ENCODE results near the gene SYNDIG1. TPM values are rescaled to one million over a fixed set of nuclear protein-coding genes. Genes with fewer than 3 reads are reported as not detected.

SYNDIG1 gene
- total RNA-seq, 2 experiments from 2014 or later: not detected

- no peaks in the 10 kb centered on the region for H3K36me3 Mint-ChIP-seq
- peaks cover 74% of the 10 kb centered on the region for H3K27me3 Mint-ChIP-seq
- CTCF ChIA-PET: no interaction called here
- H3K27ac Mint-ChIP-seq: no peak overlapping the region
- DNase-seq (no peak), ATAC-seq (no peak)
- H3K9me3 Mint-ChIP-seq (ENCODE audit: low read depth): no peaks in the 10 kb centered on the region
- H3K4me3 Mint-ChIP-seq: no peak overlapping the region
- no peaks in the 10 kb centered on the region for H3K4me1 Mint-ChIP-seq
Observed at GRCh38 chr20:24470746-24471582, 1.5 kb downstream of the SYNDIG1 start.

- CTCF ChIA-PET: no interaction called here
- peaks cover 65% of the 10 kb centered on the region for H3K27me3 Mint-ChIP-seq
- no peaks in the 10 kb centered on the region for H3K4me1 Mint-ChIP-seq
- ATAC-seq (no peak), DNase-seq (no peak)
- no peaks in the 10 kb centered on the region for H3K36me3 Mint-ChIP-seq
- no peak overlapping the region for H3K4me3 Mint-ChIP-seq
- H3K9me3 Mint-ChIP-seq (ENCODE audit: low read depth): no peaks in the 10 kb centered on the region
- no peak overlapping the region for H3K27ac Mint-ChIP-seq
Observed at GRCh38 chr20:24472426-24472825, 3.0 kb downstream of the SYNDIG1 start.

- DNase-seq (no peak), ATAC-seq (no peak)
- Mint-ChIP-seq H3K36me3 (no peaks in the 10 kb centered on the region), H3K4me3 (no peak overlapping the region), H3K27ac (no peak overlapping the region), H3K27me3 (peaks cover 53% of the 10 kb centered on the region), H3K4me1 (no peaks in the 10 kb centered on the region), H3K9me3 (ENCODE audit: low read depth) (no peaks in the 10 kb centered on the region)
- CTCF ChIA-PET: no interaction called here
Observed at GRCh38 chr20:24473435-24474223, 4.2 kb downstream of the SYNDIG1 start.

GRCh38 chr20:24477831-24478547, 8.6 kb downstream of the SYNDIG1 start:
- H3K9me3 Mint-ChIP-seq (ENCODE audit: low read depth): no peaks in the 10 kb centered on the region
- no peak for DNase-seq
- H3K4me3 Mint-ChIP-seq: no peak overlapping the region
- ATAC-seq: no peak
- H3K4me1 Mint-ChIP-seq: no peaks in the 10 kb centered on the region
- no peaks in the 10 kb centered on the region for H3K36me3 Mint-ChIP-seq
- peaks cover 18% of the 10 kb centered on the region for H3K27me3 Mint-ChIP-seq
- H3K27ac Mint-ChIP-seq: no peak overlapping the region
- CTCF ChIA-PET: no interaction called here

DNA sequence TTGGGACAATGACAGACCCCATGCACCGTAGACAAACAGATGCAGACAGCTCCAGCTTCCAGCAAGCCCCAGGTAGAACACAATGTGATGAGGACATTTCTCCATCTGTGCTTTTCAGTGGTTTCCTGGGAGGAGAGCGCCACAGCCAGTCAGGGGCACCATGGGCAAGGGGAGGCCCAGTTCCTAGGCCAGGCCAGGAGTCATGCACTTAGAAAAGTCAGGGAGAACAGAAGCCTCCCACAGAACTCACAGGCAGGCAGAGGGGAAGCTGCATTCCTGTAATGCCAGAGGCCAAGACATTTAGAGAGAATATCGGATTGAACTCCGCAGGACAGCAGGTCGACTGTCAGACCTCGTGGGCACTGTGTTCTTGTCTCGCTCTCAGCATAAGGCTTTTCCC, 9.2 kb downstream of the SYNDIG1 start:
- Mint-ChIP-seq H3K36me3 (no peaks in the 10 kb centered on the region), H3K4me1 (no peaks in the 10 kb centered on the region), H3K4me3 (no peak overlapping the region), H3K27ac (no peak overlapping the region), H3K9me3 (ENCODE audit: low read depth) (no peaks in the 10 kb centered on the region), H3K27me3 (peaks cover 12% of the 10 kb centered on the region)
- CTCF ChIA-PET: no interaction called here
- DNase-seq (no peak), ATAC-seq (no peak)

DNA sequence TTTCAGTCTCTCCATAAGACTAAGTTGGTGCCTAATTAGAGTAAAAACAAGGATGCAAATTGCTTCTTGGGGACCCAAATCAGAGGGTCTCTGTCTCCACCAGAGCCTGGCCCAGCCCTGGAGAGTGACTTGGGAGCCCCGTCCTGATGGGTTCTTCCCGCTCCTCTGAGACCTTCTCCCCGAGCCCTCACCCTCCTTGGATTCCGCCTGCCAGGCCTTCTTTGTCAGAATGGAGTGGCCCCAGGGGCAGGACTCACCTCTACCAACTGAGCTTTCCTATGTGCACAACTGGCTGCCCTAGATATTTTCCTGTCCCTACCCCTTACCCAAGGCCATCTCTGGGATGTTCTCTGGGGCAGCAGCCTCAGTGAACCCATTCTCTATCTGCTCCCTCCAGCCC, 9.7 kb downstream of the SYNDIG1 start:
- DNase-seq (no peak), ATAC-seq (no peak)
- CTCF ChIA-PET: no interaction called here
- no peaks in the 10 kb centered on the region for H3K36me3 Mint-ChIP-seq
- no peaks in the 10 kb centered on the region for H3K4me1 Mint-ChIP-seq
- H3K9me3 Mint-ChIP-seq (ENCODE audit: low read depth): no peaks in the 10 kb centered on the region
- peaks cover 9% of the 10 kb centered on the region for H3K27me3 Mint-ChIP-seq
- no peak overlapping the region for H3K27ac Mint-ChIP-seq
- no peak overlapping the region for H3K4me3 Mint-ChIP-seq

- Mint-ChIP-seq H3K36me3 (no peaks in the 10 kb centered on the region), H3K9me3 (ENCODE audit: low read depth) (no peaks in the 10 kb centered on the region), H3K27me3 (peaks cover 5% of the 10 kb centered on the region), H3K4me3 (no peak overlapping the region), H3K4me1 (no peaks in the 10 kb centered on the region), H3K27ac (no peak overlapping the region)
- CTCF ChIA-PET: no interaction called here
- no peak for DNase-seq
- ATAC-seq: no peak
Observed at GRCh38 chr20:24479595-24479994, 10.2 kb downstream of the SYNDIG1 start.

DNA sequence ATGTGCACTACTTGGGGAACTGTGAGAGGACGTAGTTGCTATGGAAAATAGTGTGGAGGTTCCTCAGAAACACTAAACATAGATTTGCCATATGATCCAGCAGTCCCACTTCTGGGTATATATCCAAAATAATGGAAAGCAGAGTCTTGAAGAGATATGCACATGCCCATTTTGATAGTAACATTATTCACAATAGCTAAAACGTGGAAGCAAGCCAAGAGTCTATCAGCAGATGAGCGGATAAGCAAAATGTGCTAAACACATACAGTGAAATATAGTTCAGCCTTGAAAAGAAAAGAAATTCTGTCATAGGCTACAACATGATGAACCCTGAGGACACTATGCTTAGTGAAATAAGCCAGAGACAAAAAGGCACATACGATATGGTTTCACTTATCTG, 11.1 kb downstream of the SYNDIG1 start:
- H3K9me3 Mint-ChIP-seq (ENCODE audit: low read depth): no peaks in the 10 kb centered on the region
- CTCF ChIA-PET: no interaction called here
- no peaks in the 10 kb centered on the region for H3K27me3 Mint-ChIP-seq
- no peak overlapping the region for H3K4me3 Mint-ChIP-seq
- no peaks in the 10 kb centered on the region for H3K36me3 Mint-ChIP-seq
- H3K4me1 Mint-ChIP-seq: no peaks in the 10 kb centered on the region
- DNase-seq (no peak), ATAC-seq (no peak)
- no peak overlapping the region for H3K27ac Mint-ChIP-seq

DNA sequence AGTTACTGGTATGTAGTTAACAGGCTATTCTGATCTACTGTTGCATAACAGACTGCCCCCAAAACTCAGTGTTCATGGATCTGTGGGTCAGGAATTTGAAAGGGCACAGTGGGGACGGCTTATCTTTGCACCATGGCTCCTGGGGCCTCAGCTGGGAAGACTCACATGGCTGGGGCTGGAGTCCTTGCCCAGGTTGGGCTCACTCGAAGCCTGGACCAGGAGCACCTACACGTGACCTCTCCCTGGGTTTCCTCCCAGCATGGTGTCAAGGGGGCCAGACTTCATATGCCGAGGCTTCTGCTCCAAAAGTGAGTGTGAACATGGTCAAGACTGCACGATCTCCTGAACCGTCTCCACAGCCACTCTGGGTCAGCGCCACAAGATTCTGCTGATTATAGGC, 11.7 kb downstream of the SYNDIG1 start:
- CTCF ChIA-PET: interaction anchor here (1.2 kb wide), 1 partner anchor 17 kb away, joined by 3 read pairs; no protein-coding TSS in a partner anchor
- no peak for DNase-seq
- Mint-ChIP-seq H3K4me1 (no peaks in the 10 kb centered on the region), H3K27ac (no peak overlapping the region), H3K36me3 (no peaks in the 10 kb centered on the region), H3K9me3 (ENCODE audit: low read depth) (no peaks in the 10 kb centered on the region), H3K4me3 (no peak overlapping the region), H3K27me3 (no peaks in the 10 kb centered on the region)
- ATAC-seq: no peak

DNA sequence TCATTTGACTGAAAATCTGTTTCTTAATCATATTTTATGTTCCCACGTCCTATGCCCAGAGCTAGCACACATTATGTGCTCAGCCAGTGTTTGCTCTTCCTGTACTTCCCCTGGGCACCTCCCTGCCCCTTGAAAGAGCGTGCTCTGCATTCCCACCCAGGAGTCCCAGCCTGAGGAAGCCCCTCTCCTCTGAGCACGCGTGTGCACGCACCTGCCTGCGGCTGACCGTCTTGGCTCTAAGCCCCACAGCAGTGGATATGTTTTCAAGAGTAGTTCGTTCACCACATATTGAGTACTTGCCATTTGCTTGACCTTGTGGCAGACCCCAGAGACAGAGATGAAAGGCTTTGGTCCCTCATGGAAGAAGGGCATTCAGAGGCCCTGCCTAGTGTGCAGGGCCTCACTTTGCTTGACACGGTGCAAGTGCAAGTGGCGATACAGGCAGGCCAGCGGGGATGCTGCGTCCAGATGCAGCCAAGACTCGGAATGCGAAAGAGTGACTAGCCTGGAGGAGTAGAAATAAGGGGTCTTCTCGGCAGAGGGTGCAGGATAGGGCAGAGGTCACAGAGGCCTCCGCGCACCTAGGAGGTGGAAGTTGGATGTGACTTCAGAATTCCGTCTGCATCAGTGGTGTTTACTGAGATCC, 14.1 kb downstream of the SYNDIG1 start:
- no peaks in the 10 kb centered on the region for H3K4me1 Mint-ChIP-seq
- no peaks in the 10 kb centered on the region for H3K27me3 Mint-ChIP-seq
- no peaks in the 10 kb centered on the region for H3K36me3 Mint-ChIP-seq
- no peaks in the 10 kb centered on the region for H3K9me3 Mint-ChIP-seq (ENCODE audit: low read depth)
- H3K27ac Mint-ChIP-seq: no peak overlapping the region
- no peak for DNase-seq
- ATAC-seq: no peak
- H3K4me3 Mint-ChIP-seq: no peak overlapping the region
- CTCF ChIA-PET: no interaction called here

DNA sequence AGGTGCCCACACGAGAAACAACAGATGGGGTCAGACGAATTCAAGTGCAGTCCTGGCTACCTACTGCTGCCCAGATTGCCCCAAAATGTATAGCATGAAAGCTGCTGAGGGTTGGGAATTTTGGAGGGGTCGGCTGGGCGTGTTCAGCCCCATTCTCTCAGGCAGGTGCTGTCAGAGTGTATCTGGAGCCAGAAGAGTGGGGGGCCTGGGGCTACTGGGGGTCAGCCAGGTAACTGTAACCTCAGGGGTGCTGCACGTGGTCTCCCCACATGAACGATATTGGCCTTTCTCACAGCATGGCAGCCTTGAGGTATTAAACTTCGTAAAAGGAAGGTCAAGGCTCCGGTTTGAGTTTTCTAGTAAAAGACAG, 14.6 kb downstream of the SYNDIG1 start:
- Mint-ChIP-seq H3K4me1 (no peaks in the 10 kb centered on the region), H3K27me3 (no peaks in the 10 kb centered on the region), H3K4me3 (no peak overlapping the region), H3K36me3 (no peaks in the 10 kb centered on the region), H3K27ac (no peak overlapping the region), H3K9me3 (ENCODE audit: low read depth) (no peaks in the 10 kb centered on the region)
- ATAC-seq (no peak), DNase-seq (no peak)
- CTCF ChIA-PET: no interaction called here

DNA sequence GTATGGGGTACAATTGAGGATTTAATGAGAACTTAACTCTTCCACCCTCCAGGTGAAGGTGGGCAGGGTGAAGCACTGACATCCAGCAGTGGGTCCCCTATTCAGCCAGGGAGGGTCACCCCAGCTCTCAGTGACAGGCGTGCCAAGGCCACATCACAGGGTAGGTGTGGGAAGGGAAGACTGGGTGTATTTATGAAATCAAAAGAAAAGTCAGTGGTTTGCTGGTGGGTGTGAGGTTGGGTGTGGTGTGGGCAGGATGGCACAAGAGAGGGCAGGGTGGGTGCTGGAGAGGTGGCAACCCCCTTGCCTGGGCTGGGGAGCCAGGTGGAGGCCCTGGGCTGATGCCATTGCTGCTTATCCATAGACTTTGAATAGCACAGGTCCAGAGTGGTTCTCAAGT, 16.6 kb downstream of the SYNDIG1 start:
- Mint-ChIP-seq H3K36me3 (no peaks in the 10 kb centered on the region), H3K27me3 (no peaks in the 10 kb centered on the region), H3K4me3 (no peak overlapping the region), H3K4me1 (no peaks in the 10 kb centered on the region), H3K9me3 (ENCODE audit: low read depth) (no peaks in the 10 kb centered on the region), H3K27ac (no peak overlapping the region)
- ATAC-seq (no peak), DNase-seq (no peak)
- CTCF ChIA-PET: no interaction called here

DNA sequence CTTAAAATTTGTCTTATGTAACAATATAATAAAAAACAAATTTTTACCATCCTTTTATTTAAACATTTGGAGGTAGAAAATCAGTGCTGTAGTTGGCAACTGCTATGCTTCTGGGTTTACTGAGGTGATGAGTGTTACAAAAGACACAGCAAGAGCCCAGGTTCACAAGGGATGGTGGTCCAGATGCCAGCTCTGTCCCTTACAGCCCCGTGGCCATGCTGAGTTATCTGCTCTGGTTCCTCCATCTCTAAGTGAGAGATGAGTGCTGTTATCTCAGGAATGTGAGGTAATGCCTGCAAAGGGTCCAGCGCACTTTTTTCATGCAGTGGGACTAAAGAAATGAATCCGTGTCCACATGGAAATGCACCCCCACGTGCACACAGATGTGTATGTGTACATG, 17.8 kb downstream of the SYNDIG1 start:
- CTCF ChIA-PET: interaction anchor here (0.8 kb wide), 1 partner anchor 10 kb away, joined by 3 read pairs; no protein-coding TSS in a partner anchor
- no peak overlapping the region for H3K4me3 Mint-ChIP-seq
- no peak overlapping the region for H3K27ac Mint-ChIP-seq
- ATAC-seq: no peak
- H3K4me1 Mint-ChIP-seq: no peaks in the 10 kb centered on the region
- DNase-seq: no peak
- H3K9me3 Mint-ChIP-seq (ENCODE audit: low read depth): no peaks in the 10 kb centered on the region
- H3K27me3 Mint-ChIP-seq: no peaks in the 10 kb centered on the region
- H3K36me3 Mint-ChIP-seq: no peaks in the 10 kb centered on the region
